Lower leg skin (tissue), 4 donors: ENCODE results near the gene SEMA3C. TPM values are rescaled to one million over a fixed set of nuclear protein-coding genes. Genes with fewer than 3 reads are reported as not detected.

Source experiments
- DNase-seq, 2 donors: peaks; one replicate each; pipeline ENCODE4 v3.0.0-alpha.2; 2019; ENCODE audit warnings: low spot score in 2 of 2
- H3K4me3 ChIP-seq: fragments of 200-600 bp; sonication (generic); 2 replicates; pipeline ENCODE4 v1.5.1; 2017; ENCODE audit warnings: mild to moderate bottlenecking, low read depth; ENCODE audit not compliant: poor library complexity, severe bottlenecking
- CTCF ChIP-seq, 3 donors: fragments of 450-650 bp; IDR thresholded peaks; one replicate each; pipeline ENCODE4 v1.5.1; 2016; ENCODE audit warnings: antibody characterized with exemption in 3 of 3, mild to moderate bottlenecking in 3 of 3, moderate library complexity in 2 of 3
- POLR2A ChIP-seq, 2 donors: fragments of 450-650 bp; IDR thresholded peaks; one replicate each; pipeline ENCODE4 v1.6.1; 2016 to 2017; ENCODE audit warnings: antibody characterized with exemption in 2 of 2, mild to moderate bottlenecking in 1 of 2, moderate library complexity in 1 of 2
- WGBS, 2 donors: methylation state at CpG; one replicate each; pipeline ENCODE4 v1.1.5; 2018; 5-methylcytosine and 5-hydroxymethylcytosine counted together
- intact Hi-C: fragments of 100-400 bp; cut with DNase I; formaldehyde crosslinking; loops from one replicate; pipeline ENCODE4 v1.15.0; 2023; ENCODE audit warnings: low total_unique reads
- total RNA-seq, 4 donors: library from RNA; depleted of rRNA; stranded (reverse); fragments of >200 nt; gene quantifications; one replicate each; pipeline ENCODE4 v1.1.0, GENCODE V29; 2016

SEMA3C gene
- total RNA-seq, 4 donors from 2014 or later: 53.0 to 96.6 (median 70.7) TPM

GRCh38 chr7:80734011-80734410, 184.8 kb downstream of the SEMA3C start:
- 89 to 93% methylated on average over 4 of the region's 4 CpGs for WGBS, 2 donors
- no peak for TF ChIP-seq CTCF (IDR thresholded peaks at IDR 0.05)
- TF ChIP-seq POLR2A (IDR thresholded peaks at IDR 0.05): no peak
- no peak overlapping the region for H3K4me3 ChIP-seq
- no peak for DNase-seq
- intact Hi-C loops: no loop called here

- H3K4me3 ChIP-seq: no peak overlapping the region
- 60 to 61% methylated on average over 3 of the region's 3 CpGs for WGBS, 2 donors
- TF ChIP-seq CTCF (IDR thresholded peaks at IDR 0.05) (no peak), POLR2A (IDR thresholded peaks at IDR 0.05) (no peak)
- no peak for DNase-seq
- intact Hi-C loops: no loop called here
Measured at GRCh38 chr7:80733333-80733915, 185.4 kb downstream of the SEMA3C start.

GRCh38 chr7:80732630-80733029, 186.2 kb downstream of the SEMA3C start:
- no peak for TF ChIP-seq POLR2A (IDR thresholded peaks at IDR 0.05)
- TF ChIP-seq CTCF (IDR thresholded peaks at IDR 0.05): no peak
- no peak overlapping the region for H3K4me3 ChIP-seq
- WGBS, 2 donors: 74 to 78% methylated on average over 6 of the region's 6 CpGs
- DNase-seq: no peak
- intact Hi-C loops: no loop called here

DNA sequence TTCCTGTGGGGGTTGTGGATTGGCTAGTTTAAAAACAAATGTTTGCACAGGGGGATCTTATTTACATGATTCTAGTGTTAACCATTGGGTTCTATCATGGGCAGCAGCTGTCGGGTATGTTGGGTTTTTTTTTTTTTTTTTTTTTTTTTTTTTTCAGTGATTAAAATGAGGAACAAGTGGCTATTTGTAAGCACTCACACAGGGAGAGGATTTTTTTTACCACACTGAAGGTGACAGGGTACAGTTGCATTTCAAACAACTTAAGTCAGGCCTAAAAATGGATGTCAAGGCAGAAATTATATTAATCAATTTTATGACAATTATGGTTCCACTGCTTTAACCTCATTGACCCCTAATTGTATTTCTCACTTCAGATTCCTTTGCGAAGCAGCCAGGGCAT, 187.6 kb downstream of the SEMA3C start:
- no peak for DNase-seq
- no peak for TF ChIP-seq CTCF (IDR thresholded peaks at IDR 0.05)
- no peak for TF ChIP-seq POLR2A (IDR thresholded peaks at IDR 0.05)
- no peak overlapping the region for H3K4me3 ChIP-seq
- WGBS, 2 donors: 84 to 90% methylated on average over 2 of the region's 2 CpGs
- intact Hi-C loops: no loop called here

- intact Hi-C loops: no loop called here
- TF ChIP-seq POLR2A (IDR thresholded peaks at IDR 0.05): no peak
- TF ChIP-seq CTCF (IDR thresholded peaks at IDR 0.05): no peak
- DNase-seq: no peak
- H3K4me3 ChIP-seq: no peak overlapping the region
- 56 to 63% methylated on average over 2 of the region's 2 CpGs for WGBS, 2 donors
Measured at GRCh38 chr7:80729591-80730320, 189.1 kb downstream of the SEMA3C start.
